Measurements from ENCODE around the gene ZFP64. TPM values are rescaled to one million over a fixed set of nuclear protein-coding genes. Genes with fewer than 3 reads are reported as not detected.
"Not testable (repeated sequence)": the region's sequence is repeated elsewhere in the genome, so short reads cannot be mapped to it uniquely, and the experiment has no call there.

ZFP64 gene
- total RNA-seq, 1 experiment from 2014 or later, result 49.8 TPM

- no peak overlapping the region for H3K4me3 ChIP-seq
- no peaks in the 10 kb centered on the region for H3F3A ChIP-seq (ENCODE audit: insufficient read depth, low read depth)
- no peak overlapping the region for H2AFZ ChIP-seq
- DNase-seq, result no peak
- H3K27me3 ChIP-seq (ENCODE audit: insufficient read depth, low read depth), result peaks cover 74% of the 10 kb centered on the region
- H3K9me2 ChIP-seq (ENCODE audit: insufficient read depth), result no peaks in the 10 kb centered on the region
- intact Hi-C loops (cut with micrococcal nuclease; ENCODE audit: unreplicated experiment), result no loop called here
- BruUV-seq (replicated peaks), result no TSS peak
- no peaks in the 10 kb centered on the region for H4K20me1 ChIP-seq (ENCODE audit: insufficient read depth)
- TF ChIP-seq, protein P1, sequence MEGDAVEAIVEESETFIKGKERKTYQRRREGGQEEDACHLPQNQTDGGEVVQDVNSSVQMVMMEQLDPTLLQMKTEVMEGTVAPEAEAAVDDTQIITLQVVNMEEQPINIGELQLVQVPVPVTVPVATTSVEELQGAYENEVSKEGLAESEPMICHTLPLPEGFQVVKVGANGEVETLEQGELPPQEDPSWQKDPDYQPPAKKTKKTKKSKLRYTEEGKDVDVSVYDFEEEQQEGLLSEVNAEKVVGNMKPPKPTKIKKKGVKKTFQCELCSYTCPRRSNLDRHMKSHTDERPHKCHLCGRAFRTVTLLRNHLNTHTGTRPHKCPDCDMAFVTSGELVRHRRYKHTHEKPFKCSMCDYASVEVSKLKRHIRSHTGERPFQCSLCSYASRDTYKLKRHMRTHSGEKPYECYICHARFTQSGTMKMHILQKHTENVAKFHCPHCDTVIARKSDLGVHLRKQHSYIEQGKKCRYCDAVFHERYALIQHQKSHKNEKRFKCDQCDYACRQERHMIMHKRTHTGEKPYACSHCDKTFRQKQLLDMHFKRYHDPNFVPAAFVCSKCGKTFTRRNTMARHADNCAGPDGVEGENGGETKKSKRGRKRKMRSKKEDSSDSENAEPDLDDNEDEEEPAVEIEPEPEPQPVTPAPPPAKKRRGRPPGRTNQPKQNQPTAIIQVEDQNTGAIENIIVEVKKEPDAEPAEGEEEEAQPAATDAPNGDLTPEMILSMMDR (conservative IDR thresholded peaks at IDR 0.05), result no peak
- TF ChIP-seq EZH2 (IDR thresholded peaks at IDR 0.05; ENCODE audit: low read depth), result no peak
- CTCF ChIA-PET, result no interaction called here
- no peak overlapping the region for H3K27ac ChIP-seq
- peaks cover 9% of the 10 kb centered on the region; the same call in 1 of the 2 replicates for H3K9me3 ChIP-seq (ENCODE audit: insufficient read depth, low read depth)
- no peaks in the 10 kb centered on the region for H3K4me1 ChIP-seq (replicated peaks; ENCODE audit: insufficient read depth)
- H3K79me2 ChIP-seq (ENCODE audit: low read depth), result no peaks in the 10 kb centered on the region
- H3K36me3 ChIP-seq (ENCODE audit: low read depth), result no peaks in the 10 kb centered on the region
- no peak overlapping the region for H3K4me2 ChIP-seq
- POLR2A ChIA-PET (ENCODE audit: unreplicated experiment), result no interaction called here
Observed at GRCh38 chr20:52224920-52225319, 33.3 kb upstream of the ZFP64 start.

DNA sequence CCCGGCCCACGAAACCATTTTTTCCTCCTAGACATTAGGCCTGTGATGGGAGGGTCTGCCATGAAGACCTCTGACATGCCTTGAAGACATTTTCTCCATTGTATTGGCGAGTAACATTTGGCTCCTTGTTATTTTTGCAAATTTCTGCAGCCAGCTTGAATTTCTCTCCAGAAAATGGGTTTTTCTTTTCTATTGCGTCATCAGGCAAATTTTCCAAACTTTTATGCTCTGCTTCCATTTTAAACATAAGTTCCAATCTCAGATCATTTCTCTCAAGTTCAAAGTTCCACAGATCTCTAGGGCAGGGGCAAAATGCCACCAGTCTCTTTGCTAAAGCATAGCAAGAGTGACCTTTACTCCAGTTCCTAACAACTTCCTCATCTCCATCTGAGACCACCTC, 29.8 kb upstream of the ZFP64 start:
- H3K36me3 ChIP-seq (ENCODE audit: low read depth); H3K4me2 ChIP-seq; H3K9me2 ChIP-seq (ENCODE audit: insufficient read depth); BruUV-seq (replicated peaks); H4K20me1 ChIP-seq (ENCODE audit: insufficient read depth); H3F3A ChIP-seq (ENCODE audit: insufficient read depth, low read depth); POLR2A ChIA-PET (ENCODE audit: unreplicated experiment); CTCF ChIA-PET; H3K27ac ChIP-seq; H3K79me2 ChIP-seq (ENCODE audit: low read depth); intact Hi-C loops (cut with micrococcal nuclease; ENCODE audit: unreplicated experiment); H3K4me1 ChIP-seq (replicated peaks; ENCODE audit: insufficient read depth); DNase-seq; H2AFZ ChIP-seq; H3K4me3 ChIP-seq; H3K9me3 ChIP-seq (ENCODE audit: insufficient read depth, low read depth): not testable (repeated sequence)
- peaks cover 56% of the 10 kb centered on the region for H3K27me3 ChIP-seq (ENCODE audit: insufficient read depth, low read depth)

GRCh38 chr20:52220891-52221290, 29.3 kb upstream of the ZFP64 start:
- H3K4me2 ChIP-seq; H3K9me2 ChIP-seq (ENCODE audit: insufficient read depth); H3K9me3 ChIP-seq (ENCODE audit: insufficient read depth, low read depth); H3K36me3 ChIP-seq (ENCODE audit: low read depth); DNase-seq; H3K4me3 ChIP-seq; POLR2A ChIA-PET (ENCODE audit: unreplicated experiment); CTCF ChIA-PET; H3K4me1 ChIP-seq (replicated peaks; ENCODE audit: insufficient read depth); intact Hi-C loops (cut with micrococcal nuclease; ENCODE audit: unreplicated experiment); BruUV-seq (replicated peaks); H4K20me1 ChIP-seq (ENCODE audit: insufficient read depth); H3F3A ChIP-seq (ENCODE audit: insufficient read depth, low read depth); H3K27ac ChIP-seq; H3K79me2 ChIP-seq (ENCODE audit: low read depth); H2AFZ ChIP-seq: not testable (repeated sequence)
- peaks cover 51% of the 10 kb centered on the region for H3K27me3 ChIP-seq (ENCODE audit: insufficient read depth, low read depth)

GRCh38 chr20:52219441-52219840, 27.9 kb upstream of the ZFP64 start:
- H3K36me3 ChIP-seq (ENCODE audit: low read depth), result no peaks in the 10 kb centered on the region
- H3K79me2 ChIP-seq (ENCODE audit: low read depth), result no peaks in the 10 kb centered on the region
- H2AFZ ChIP-seq, result no peak overlapping the region
- H3K4me1 ChIP-seq (replicated peaks; ENCODE audit: insufficient read depth), result no peaks in the 10 kb centered on the region
- no peak for TF ChIP-seq EZH2 (IDR thresholded peaks at IDR 0.05; ENCODE audit: low read depth)
- TF ChIP-seq, protein P1 (conservative IDR thresholded peaks at IDR 0.05), result peak; percentile 47; the same call in 1 of the 2 replicates
- H3K4me3 ChIP-seq, result no peak overlapping the region
- DNase-seq, result peak in 1 of 2 experiments; percentile 53
- H3F3A ChIP-seq (ENCODE audit: insufficient read depth, low read depth), result no peaks in the 10 kb centered on the region
- no peaks in the 10 kb centered on the region for H3K9me2 ChIP-seq (ENCODE audit: insufficient read depth)
- no TSS peak for BruUV-seq (replicated peaks)
- no peaks in the 10 kb centered on the region for H4K20me1 ChIP-seq (ENCODE audit: insufficient read depth)
- H3K9me3 ChIP-seq (ENCODE audit: insufficient read depth, low read depth), result peaks cover 9% of the 10 kb centered on the region; the same call in 1 of the 2 replicates
- POLR2A ChIA-PET (ENCODE audit: unreplicated experiment), result no interaction called here
- CTCF ChIA-PET, result no interaction called here
- H3K4me2 ChIP-seq, result no peak overlapping the region
- H3K27ac ChIP-seq, result no peak overlapping the region
- peaks cover 48% of the 10 kb centered on the region for H3K27me3 ChIP-seq (ENCODE audit: insufficient read depth, low read depth)
- intact Hi-C loops (cut with micrococcal nuclease; ENCODE audit: unreplicated experiment), result loop anchor here (1.0 kb wide), 1 partner anchor 91 kb away; no protein-coding TSS in a partner anchor

Measured in PC-9 (cell line).